ENCODE data around the gene ELFN2.

- no peak for TF ChIP-seq CTCF (IDR thresholded peaks at IDR 0.05)
- TF ChIP-seq EP300 (IDR thresholded peaks at IDR 0.05), result no peak
- TF ChIP-seq POLR2A (IDR thresholded peaks at IDR 0.05), result no peak
These were observed 96.9 kb downstream of the ELFN2 start for GRCh38 chr22:37330200-37331033.

Measured in tibial nerve (tissue), 4 donors.